GM12873 (cell line): ENCODE results near the gene GGACT.

Experiments used
- TF ChIP-seq, protein P1 (sequence below): IDR thresholded peaks from 2 replicates; pipeline ENCODE4 v1.5.1; 2012; ENCODE audit warnings: low read depth, mild to moderate bottlenecking, moderate library complexity, low read length, control low read depth; ENCODE audit not compliant: insufficient read depth; ENCODE audit errors: missing control alignments

Gene GGACT

DNA sequence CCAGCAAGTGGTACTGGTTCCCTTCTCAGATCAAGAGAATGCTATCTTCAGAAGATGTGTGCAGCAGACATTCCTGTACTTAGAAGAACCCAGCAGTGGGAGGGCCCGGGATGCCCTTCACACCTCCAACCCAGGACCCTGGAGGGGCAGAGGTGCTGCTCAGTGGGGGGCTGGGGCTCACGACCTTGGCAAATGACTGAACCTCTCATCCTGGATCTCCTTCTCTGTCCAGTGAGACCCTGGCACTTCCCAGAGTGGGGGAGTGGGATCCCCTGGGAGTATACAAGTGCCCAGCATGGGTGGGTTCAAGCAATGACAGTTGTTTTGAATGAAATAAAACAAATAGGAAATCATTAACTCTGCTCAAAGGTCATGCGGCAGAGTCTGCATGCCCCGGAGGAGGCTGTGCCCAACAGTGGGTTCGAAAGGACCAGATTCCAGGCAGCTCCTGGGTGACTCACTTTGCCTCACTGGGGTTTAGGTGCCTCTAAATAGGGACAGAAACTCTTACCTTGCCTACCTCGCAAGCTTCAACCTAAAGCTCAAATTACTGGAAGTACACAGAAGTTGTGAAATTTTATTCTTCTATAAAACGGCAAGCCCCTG, 26.9 kb downstream of the GGACT start:
- TF ChIP-seq, protein P1, sequence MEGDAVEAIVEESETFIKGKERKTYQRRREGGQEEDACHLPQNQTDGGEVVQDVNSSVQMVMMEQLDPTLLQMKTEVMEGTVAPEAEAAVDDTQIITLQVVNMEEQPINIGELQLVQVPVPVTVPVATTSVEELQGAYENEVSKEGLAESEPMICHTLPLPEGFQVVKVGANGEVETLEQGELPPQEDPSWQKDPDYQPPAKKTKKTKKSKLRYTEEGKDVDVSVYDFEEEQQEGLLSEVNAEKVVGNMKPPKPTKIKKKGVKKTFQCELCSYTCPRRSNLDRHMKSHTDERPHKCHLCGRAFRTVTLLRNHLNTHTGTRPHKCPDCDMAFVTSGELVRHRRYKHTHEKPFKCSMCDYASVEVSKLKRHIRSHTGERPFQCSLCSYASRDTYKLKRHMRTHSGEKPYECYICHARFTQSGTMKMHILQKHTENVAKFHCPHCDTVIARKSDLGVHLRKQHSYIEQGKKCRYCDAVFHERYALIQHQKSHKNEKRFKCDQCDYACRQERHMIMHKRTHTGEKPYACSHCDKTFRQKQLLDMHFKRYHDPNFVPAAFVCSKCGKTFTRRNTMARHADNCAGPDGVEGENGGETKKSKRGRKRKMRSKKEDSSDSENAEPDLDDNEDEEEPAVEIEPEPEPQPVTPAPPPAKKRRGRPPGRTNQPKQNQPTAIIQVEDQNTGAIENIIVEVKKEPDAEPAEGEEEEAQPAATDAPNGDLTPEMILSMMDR = no peak

DNA sequence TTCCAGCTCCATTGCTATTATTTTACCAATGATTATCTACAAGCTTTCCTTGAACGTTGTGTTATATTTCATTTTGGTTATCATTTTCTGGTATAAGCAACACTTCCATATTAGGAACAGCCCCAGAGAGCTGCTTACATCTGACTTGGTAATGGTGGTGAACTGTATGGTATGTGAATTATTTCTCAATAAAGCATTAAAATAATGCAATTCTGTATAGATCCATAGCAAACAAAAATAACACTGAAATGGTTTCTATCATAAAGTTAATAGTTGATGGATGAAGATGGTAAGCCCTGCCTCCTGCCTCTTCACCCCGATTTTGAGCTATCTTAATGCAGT, 27.5 kb downstream of the GGACT start:
- TF ChIP-seq, protein P1 = no peak

DNA sequence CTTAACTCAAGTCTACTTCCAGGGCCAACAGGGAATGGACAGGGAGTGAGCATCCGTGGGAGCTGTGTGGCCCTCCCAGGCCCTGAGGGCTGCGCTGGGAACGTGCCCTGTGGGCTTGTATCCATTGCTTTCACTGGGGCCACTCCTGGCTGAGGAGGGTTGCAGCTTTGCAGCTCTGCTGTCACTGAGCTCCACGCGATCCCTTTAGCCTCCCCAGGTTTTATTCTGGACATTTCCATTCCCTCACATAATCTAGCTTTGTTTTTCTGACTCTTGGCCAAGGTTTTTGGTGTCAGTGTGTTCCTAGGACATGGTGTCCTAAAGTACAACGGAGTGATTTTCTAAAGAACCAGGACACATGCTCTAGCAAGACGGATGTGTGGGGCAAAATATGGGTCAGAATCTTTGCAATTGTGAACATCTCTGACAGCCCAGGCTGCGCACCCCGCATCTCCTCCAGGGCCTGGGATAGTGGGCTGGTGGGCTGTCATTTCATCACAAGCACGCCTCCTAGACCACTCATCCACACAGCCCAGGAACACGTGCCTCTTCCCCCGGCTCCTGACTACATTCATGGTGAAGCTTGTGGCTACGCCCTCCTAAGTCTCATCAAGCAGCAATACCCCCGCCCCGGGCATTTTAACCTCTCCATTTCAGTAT, 28.0 kb downstream of the GGACT start:
- TF ChIP-seq, protein P1 = no peak

DNA sequence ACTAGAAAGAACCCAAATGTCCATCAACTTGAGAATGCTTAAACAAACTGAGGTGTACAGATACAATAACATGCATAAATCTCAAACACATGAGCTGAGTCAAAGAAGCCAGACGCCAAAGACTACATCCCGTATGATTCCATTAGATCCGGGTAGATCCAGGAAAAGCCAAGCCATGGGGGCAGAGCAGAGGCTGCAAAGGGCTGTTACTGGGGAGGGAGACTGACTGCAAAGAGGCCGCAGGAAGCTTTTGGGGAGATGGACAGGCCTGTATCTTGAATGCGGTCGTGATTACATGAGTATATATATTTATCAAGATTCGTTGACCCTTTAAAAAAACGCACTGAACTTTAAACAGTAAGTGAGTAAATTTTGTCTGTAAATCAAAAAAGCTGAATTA, 28.7 kb downstream of the GGACT start:
- TF ChIP-seq, protein P1 = no peak

DNA sequence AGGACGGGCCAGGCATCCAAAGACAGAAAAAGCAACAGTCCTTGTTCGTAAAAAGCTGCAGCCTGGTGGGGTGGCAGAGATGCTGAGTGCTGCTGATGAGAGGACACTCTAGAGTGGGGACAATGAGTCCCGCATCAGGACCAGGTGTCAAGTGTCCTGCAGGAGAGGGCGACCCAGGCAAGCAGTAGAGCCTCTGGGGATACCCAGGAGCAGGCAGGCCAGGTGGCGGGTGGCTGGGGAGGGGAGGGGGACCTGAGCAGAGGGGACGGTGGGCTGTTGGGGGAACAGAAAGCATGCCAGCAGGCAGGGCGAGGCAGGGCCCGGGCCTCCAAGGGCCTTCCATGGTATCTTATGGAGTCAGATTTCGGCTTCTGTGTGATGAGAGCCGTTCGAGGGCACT, 35.8 kb downstream of the GGACT start:
- TF ChIP-seq, protein P1 = no peak

DNA sequence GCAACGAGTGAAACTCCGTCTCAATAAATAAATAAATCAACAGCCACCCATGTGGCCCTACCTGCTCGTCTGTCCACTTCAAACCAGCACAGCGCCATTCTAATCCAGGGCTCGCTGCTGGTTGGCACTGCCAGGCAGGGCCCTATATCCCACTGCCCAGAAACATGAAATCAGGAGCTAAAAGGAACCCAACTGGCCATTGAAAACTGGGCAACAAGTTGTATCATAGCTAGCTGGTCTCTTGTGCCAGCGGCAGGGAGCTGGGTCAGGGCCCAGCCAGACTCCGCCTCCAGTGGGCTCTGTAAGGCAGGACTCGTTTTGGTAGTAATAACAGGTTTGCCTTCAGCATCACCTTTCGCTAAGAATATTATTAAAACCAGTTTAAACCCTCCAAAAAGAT, 39.3 kb downstream of the GGACT start:
- TF ChIP-seq, protein P1 = no peak

DNA sequence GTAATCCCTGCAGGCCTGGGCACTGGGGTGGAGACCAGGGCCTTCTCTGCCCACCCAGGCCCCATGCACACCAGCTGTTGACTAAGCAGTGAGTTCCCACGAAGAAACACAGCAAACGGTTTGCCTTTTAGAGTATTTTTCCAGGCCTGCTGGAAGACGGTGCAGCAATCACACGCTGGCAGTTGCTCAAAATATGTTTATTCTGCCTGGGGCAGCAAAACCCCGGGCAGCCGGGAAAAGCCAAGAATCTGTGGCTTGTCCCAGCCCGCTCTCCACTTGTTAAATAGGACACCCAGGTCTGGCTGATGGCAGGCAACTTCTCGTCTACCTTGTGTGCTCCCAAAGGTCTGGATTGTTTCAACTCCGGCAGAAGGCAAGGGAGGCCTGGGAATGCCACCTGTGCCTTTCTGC, 40.8 kb downstream of the GGACT start:
- TF ChIP-seq, protein P1 = no peak
